CD8-positive, alpha-beta memory T cell (primary cell): ENCODE measurements around the gene GLA. TPM values are rescaled to one million over a fixed set of nuclear protein-coding genes. Genes with fewer than 3 reads are reported as not detected.

Experiments used
- CTCF ChIA-PET: fragments of 350-600 bp; sonication (Branson Sonifier 250); formaldehyde crosslinking; loops from one replicate; lab custom pipeline; 2021; ENCODE audit warnings: antibody characterized with exemption; lab: Charles Lee
- POLR2A ChIA-PET: fragments of 350-600 bp; sonication (Branson Sonifier 250); formaldehyde crosslinking; loops from one replicate; lab custom pipeline; 2021; ENCODE audit warnings: antibody characterized with exemption; lab: Charles Lee
- DNase-seq, 5 donors: peaks; one replicate each; pipeline versions ENCODE4 v3.0.0 to v3.0.0-alpha.2; 2020 to 2022; ENCODE audit warnings: mixed read lengths in 1 of 5
- H3K27ac ChIP-seq: one replicate; pipeline ENCODE4 v1.7.0; 2013; ENCODE audit warnings: low read depth, mild to moderate bottlenecking, low read length, moderate library complexity
- H3K27me3 ChIP-seq: 2 replicates; pipeline ENCODE4 v1.7.0; 2013; ENCODE audit warnings: low read length, mild to moderate bottlenecking; ENCODE audit not compliant: insufficient read depth, poor library complexity, severe bottlenecking
- H3K36me3 ChIP-seq: 2 replicates; pipeline ENCODE4 v1.7.0; 2013; ENCODE audit warnings: mild to moderate bottlenecking, low read length, moderate library complexity; ENCODE audit not compliant: insufficient read depth
- H3K4me1 ChIP-seq: 2 replicates; pipeline ENCODE4 v1.7.0; 2013; ENCODE audit warnings: mild to moderate bottlenecking, low read length, moderate library complexity; ENCODE audit not compliant: insufficient read depth
- H3K4me3 ChIP-seq: 2 replicates; pipeline ENCODE4 v1.7.0; 2013; ENCODE audit warnings: mild to moderate bottlenecking, low read length
- H3K9me3 ChIP-seq: 2 replicates; pipeline ENCODE4 v1.7.0; 2013; ENCODE audit warnings: mild to moderate bottlenecking, low read length
- H3K27ac Mint-ChIP-seq, 8 donors: one replicate each; pipeline ENCODE4 v1.8.0; 2020 to 2021; ENCODE audit warnings: mixed read lengths in 8 of 8, mild to moderate bottlenecking in 6 of 8, inconsistent platforms in 3 of 8, moderate library complexity in 3 of 8
- H3K27me3 Mint-ChIP-seq, 2 donors: one replicate each; pipeline ENCODE4 v1.8.0; 2020 to 2021; ENCODE audit warnings: mixed read lengths in 2 of 2, mild to moderate bottlenecking in 1 of 2, moderate library complexity in 1 of 2
- H3K36me3 Mint-ChIP-seq, 3 donors: one replicate each; pipeline ENCODE4 v1.8.0; 2020 to 2021; ENCODE audit warnings: mixed read lengths in 3 of 3, inconsistent platforms in 1 of 3, mild to moderate bottlenecking in 1 of 3
- H3K4me1 Mint-ChIP-seq, 3 donors: one replicate each; pipeline ENCODE4 v1.8.0; 2020 to 2021; ENCODE audit warnings: mixed read lengths in 3 of 3, inconsistent platforms in 1 of 3, mild to moderate bottlenecking in 1 of 3
- H3K4me3 Mint-ChIP-seq, 7 donors: one replicate each; pipeline ENCODE4 v1.8.0; 2020 to 2021; ENCODE audit warnings: mixed read lengths in 7 of 7, mild to moderate bottlenecking in 6 of 7, moderate library complexity in 4 of 7, inconsistent platforms in 2 of 7
- H3K9me3 Mint-ChIP-seq, 5 donors: one replicate each; pipeline ENCODE4 v1.8.0; 2020 to 2022; ENCODE audit warnings: mixed read lengths in 5 of 5, mild to moderate bottlenecking in 3 of 5, moderate library complexity in 2 of 5, inconsistent platforms in 1 of 5
- polyA plus RNA-seq: library from polyadenylated mRNA; unstranded; fragments of 300-500 nt; fragmentation: Illumina TruSeq; gene quantifications from one replicate; pipeline ENCODE4 v1.2.3, GENCODE V29; 2021
- total RNA-seq, 2 experiments: library from RNA; stranded (reverse); gene quantifications; one replicate each; pipeline ENCODE4 v1.2.3, GENCODE V29; 2021

Gene GLA
- total RNA-seq (10 to 100 TPM; 43.3 to 44.2 TPM), polyA plus RNA-seq (17.0 TPM)

DNA sequence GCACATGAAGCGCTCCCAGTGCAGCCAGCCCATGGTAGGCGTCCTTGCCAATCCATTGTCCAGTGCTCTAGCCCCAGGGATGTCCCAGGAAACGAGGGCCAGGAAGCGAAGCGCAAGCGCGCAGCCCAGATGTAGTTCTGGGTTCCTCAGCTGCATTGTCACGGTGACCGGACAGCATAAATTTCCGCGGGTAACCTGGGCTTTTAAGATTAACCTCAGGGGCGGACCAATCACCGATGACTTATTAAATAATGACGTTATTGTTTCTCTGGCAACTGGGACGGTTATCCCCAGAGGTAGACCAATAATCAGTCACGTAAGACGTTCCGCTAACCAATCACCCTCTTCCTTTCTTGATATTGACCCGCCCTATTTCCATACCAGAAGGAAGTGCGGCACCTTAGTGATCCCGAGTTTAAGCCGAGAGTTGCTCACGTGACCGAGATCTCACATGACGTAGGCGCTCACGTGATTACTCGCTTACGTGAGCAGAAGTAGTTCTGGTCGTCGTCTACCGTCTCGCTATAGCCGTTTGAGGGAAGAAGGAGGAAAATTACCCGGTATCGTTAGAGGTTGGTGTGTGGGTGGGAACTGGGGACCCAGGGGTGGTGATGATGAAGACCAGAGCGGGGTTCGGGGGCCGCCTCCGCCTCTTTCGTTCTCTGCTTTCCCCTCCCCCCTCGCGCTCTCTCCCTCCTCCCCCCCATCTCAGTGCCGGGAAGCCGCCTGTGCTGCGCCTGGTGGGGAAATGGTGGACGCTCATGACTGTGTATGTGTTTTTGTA lies at the start of gene GLA, which contains the start of gene HNRNPH2:
GLA (minus strand) TSS at position 178 of the 784 bp plus-strand sequence; CDS start at position 156, 22 bp downstream.
HNRNPH2 (plus strand) TSS at position 475 of the 784 bp plus-strand sequence. CDS start 3,767 bp downstream, outside the sequence.
- Mint-ChIP-seq H3K27ac (peak within 1 kb of the TSS; percentile 93 to 99 (median 99)), H3K9me3 (peaks cover 0 to 1% (median 0%) of the 10 kb centered on the region in 5 donors), H3K4me3 (peak within 1 kb of the TSS; percentile 90 to 99 (median 93)), H3K4me1 (peaks cover 30 to 54% (median 45%) of the 10 kb centered on the region in 3 donors), H3K27me3 (peaks cover 0 to 9% of the 10 kb centered on the region in 2 donors), H3K36me3 (peaks cover 0 to 29% (median 5%) of the 10 kb centered on the region in 3 donors)
- H3K27me3 ChIP-seq = no peaks in the 10 kb centered on the region
- no peaks in the 10 kb centered on the region for H3K9me3 ChIP-seq
- H3K36me3 ChIP-seq = peaks cover 6% of the 10 kb centered on the region
- ChIA-PET POLR2A (interaction anchor here (1.3 kb wide), 1 partner anchor 59 kb away, joined by 3 read pairs; the partner anchor contains the start of gene TIMM8A), CTCF (no interaction called here)
- peak within 1 kb of the TSS; percentile 95 for H3K4me3 ChIP-seq
- peak; percentile 76 to 94 (median 87) for DNase-seq
- H3K27ac ChIP-seq = peak within 1 kb of the TSS; percentile 95
- H3K4me1 ChIP-seq = peaks cover 21% of the 10 kb centered on the region

DNA sequence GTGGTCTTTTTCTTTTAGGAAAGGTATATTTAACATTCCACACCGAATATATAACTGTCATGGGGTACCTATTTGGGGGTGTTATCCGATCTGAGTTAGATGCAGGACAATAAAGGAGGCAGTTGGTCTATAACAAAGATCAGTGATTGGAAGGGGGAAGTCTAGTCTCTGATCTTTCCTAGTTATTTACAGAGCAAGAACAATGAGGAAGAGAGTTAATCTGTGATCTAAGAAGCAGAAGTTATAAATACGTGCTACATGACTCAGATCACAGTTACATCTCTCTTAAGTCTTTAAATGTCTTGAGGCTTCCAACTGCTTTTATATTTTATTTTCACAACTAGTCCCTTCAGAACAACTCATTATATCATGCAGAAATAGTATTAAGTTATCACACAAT lies 44.3 kb upstream of the GLA start:
- ChIA-PET POLR2A (no interaction called here), CTCF (no interaction called here)
- Mint-ChIP-seq H3K4me3 (no peak overlapping the region), H3K4me1 (no peaks in the 10 kb centered on the region), H3K9me3 (no peaks in the 10 kb centered on the region), H3K27me3 (peaks cover 0 to 3% of the 10 kb centered on the region in 2 donors), H3K36me3 (peaks cover 7 to 44% (median 16%) of the 10 kb centered on the region in 3 donors), H3K27ac (no peak overlapping the region)
- Histone ChIP-seq H3K9me3 (no peaks in the 10 kb centered on the region), H3K36me3 (no peaks in the 10 kb centered on the region), H3K27me3 (no peaks in the 10 kb centered on the region), H3K4me1 (no peaks in the 10 kb centered on the region), H3K27ac (no peak overlapping the region), H3K4me3 (no peak overlapping the region)
- no peak for DNase-seq

DNA sequence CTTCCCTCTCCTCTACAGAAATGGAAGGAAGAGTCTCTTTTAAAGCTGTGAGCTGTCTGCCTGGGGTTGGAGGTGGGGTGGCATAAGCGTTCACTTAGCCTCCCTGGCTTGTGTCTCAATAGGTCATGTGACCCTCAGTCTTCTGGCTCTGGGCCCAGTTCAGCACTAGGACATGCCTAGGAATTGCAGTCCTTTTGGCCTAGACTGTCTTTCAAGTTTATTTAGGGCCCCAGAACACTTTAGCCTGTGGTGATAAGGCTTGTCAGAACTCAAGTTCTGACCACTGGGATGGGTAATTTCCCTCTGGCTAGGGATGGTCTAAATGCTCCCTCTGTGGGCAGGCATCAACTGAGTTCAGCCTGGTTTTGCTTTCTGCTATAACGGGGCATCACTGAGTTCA lies 43.2 kb upstream of the GLA start:
- ChIA-PET CTCF (no interaction called here), POLR2A (no interaction called here)
- H3K36me3 ChIP-seq = no peaks in the 10 kb centered on the region
- Mint-ChIP-seq H3K9me3 (no peaks in the 10 kb centered on the region), H3K4me1 (no peaks in the 10 kb centered on the region), H3K4me3 (no peak overlapping the region), H3K36me3 (peaks cover 7 to 49% (median 16%) of the 10 kb centered on the region in 3 donors), H3K27me3 (peaks cover 0 to 3% of the 10 kb centered on the region in 2 donors), H3K27ac (no peak overlapping the region)
- H3K9me3 ChIP-seq = no peaks in the 10 kb centered on the region
- no peaks in the 10 kb centered on the region for H3K27me3 ChIP-seq
- no peak for DNase-seq
- H3K27ac ChIP-seq = no peak overlapping the region
- H3K4me3 ChIP-seq = no peak overlapping the region
- no peaks in the 10 kb centered on the region for H3K4me1 ChIP-seq

DNA sequence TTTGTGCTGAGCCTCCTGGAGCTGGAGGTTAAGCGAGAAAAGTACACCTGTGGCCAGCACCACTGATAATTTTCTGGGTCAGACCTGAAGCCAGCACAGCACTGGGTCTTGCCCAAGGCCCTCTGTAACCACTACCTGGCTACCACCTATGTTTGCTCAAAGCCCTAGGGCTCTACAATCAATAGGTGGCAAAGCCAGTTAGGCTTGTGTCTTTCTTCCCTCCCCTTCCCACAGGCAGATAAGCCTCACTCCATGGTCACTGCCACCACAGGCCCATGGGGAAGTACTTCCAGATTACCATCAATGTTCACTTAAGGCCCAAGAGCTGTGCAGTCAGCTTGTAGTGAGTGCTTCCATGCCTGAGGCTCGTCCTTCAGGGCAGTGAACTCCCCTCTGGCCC lies 42.4 kb upstream of the GLA start:
- peaks cover 0 to 3% of the 10 kb centered on the region in 2 donors for H3K27me3 Mint-ChIP-seq
- H3K4me3 ChIP-seq = no peak overlapping the region
- CTCF ChIA-PET = no interaction called here
- no peak overlapping the region for H3K27ac ChIP-seq
- no peaks in the 10 kb centered on the region for H3K27me3 ChIP-seq
- H3K9me3 Mint-ChIP-seq = no peaks in the 10 kb centered on the region
- H3K36me3 ChIP-seq = no peaks in the 10 kb centered on the region
- no peak overlapping the region for H3K4me3 Mint-ChIP-seq
- H3K4me1 ChIP-seq = no peaks in the 10 kb centered on the region
- peaks cover 7 to 50% (median 12%) of the 10 kb centered on the region in 3 donors for H3K36me3 Mint-ChIP-seq
- POLR2A ChIA-PET = no interaction called here
- no peak for DNase-seq
- no peaks in the 10 kb centered on the region for H3K9me3 ChIP-seq
- H3K4me1 Mint-ChIP-seq = no peaks in the 10 kb centered on the region
- H3K27ac Mint-ChIP-seq = no peak overlapping the region

DNA sequence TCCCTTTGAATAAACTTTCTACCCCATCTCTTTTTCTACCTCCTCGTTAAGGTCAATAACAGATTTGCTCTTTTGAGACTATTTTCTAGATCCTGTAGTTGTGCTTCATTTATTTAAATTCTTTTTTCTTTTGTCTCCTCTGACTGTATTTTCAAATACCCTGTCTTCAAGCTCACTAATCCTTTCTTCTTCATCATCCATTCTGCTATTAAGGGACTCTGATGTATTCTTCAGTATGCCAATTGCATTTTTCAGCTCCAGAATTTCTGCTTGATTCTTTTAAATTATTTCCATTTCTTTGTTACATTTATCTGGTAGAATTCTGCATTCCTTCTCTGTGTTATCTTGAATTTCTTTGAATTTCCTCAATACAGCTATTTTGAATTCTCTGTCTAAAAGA lies 41.6 kb upstream of the GLA start:
- no peaks in the 10 kb centered on the region for H3K9me3 Mint-ChIP-seq

DNA sequence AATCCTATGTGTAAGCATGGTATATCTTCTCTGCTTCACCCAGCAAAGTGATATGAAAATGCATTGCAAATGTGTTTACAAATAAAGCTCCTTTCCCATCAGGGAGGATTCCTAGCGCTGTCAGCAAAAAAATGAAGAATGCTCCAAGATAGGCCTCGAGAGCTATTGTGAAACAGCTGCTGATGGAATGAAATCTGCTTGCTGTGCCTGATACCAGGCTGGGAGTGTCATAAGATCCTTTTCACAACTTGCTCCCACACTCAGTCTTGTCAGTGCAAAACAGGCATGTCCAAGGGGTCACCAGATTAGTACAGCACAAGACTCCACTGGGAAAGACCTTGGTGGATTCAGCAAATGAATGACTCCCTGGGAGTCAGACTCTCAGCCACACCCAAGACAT lies 34.4 kb upstream of the GLA start:
- Mint-ChIP-seq H3K36me3 (peaks cover 8 to 53% (median 10%) of the 10 kb centered on the region in 3 donors), H3K9me3 (peaks cover 0 to 2% (median 0%) of the 10 kb centered on the region in 5 donors), H3K27ac (no peak overlapping the region), H3K4me1 (no peaks in the 10 kb centered on the region), H3K4me3 (no peak overlapping the region), H3K27me3 (peaks cover 0 to 3% of the 10 kb centered on the region in 2 donors)
- Histone ChIP-seq H3K4me1 (no peaks in the 10 kb centered on the region), H3K36me3 (no peaks in the 10 kb centered on the region), H3K9me3 (no peaks in the 10 kb centered on the region), H3K27me3 (no peaks in the 10 kb centered on the region), H3K27ac (no peak overlapping the region), H3K4me3 (no peak overlapping the region)
- POLR2A ChIA-PET = no interaction called here
- CTCF ChIA-PET = no interaction called here
- no peak for DNase-seq

More for the DNA sequence above, 41.6 kb upstream of the GLA start:
- Histone ChIP-seq H3K27ac (no peak overlapping the region), H3K4me3 (no peak overlapping the region), H3K4me1 (no peaks in the 10 kb centered on the region), H3K27me3 (no peaks in the 10 kb centered on the region), H3K9me3 (no peaks in the 10 kb centered on the region), H3K36me3 (no peaks in the 10 kb centered on the region)
- H3K36me3 Mint-ChIP-seq = peaks cover 6 to 48% (median 12%) of the 10 kb centered on the region in 3 donors
- no peak overlapping the region for H3K4me3 Mint-ChIP-seq
- ChIA-PET POLR2A (no interaction called here), CTCF (no interaction called here)
- DNase-seq = no peak
- peaks cover 0 to 3% of the 10 kb centered on the region in 2 donors for H3K27me3 Mint-ChIP-seq
- H3K27ac Mint-ChIP-seq = no peak overlapping the region
- no peaks in the 10 kb centered on the region for H3K4me1 Mint-ChIP-seq

DNA sequence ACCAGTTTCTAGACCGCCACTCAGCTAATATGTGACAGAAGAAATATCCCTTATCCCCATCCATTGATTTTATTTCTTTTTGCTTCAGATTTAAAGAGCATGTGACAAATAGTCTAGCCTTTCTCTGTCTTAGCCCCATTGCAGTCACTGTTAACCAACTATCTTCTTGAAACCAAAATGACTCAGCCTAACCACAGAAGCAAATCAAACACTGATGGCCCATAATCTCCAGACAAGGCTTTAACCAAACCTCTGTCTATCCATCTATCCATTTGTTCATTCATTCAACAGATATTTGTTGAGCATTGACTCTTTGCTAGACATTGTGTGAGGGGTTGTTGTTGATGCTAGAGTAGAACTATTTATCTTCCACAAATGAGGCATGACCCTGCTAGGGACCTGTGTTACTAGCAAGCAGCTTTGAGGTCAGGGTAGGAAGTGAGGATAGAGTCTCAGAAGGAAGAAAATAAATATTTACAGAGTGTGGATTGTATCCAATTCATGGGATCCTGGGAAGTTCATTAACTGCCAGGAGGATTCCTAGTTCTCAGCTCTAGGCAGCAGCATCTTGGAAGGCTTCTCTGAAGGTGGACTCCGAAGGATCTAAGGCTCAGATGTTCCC lies 22.8 kb upstream of the GLA start:
- peak overlapping the region in 1 of 8 donors; percentile 57 for H3K27ac Mint-ChIP-seq
- no peaks in the 10 kb centered on the region for H3K9me3 ChIP-seq
- H3K27me3 ChIP-seq = no peaks in the 10 kb centered on the region
- no peak overlapping the region for H3K4me3 ChIP-seq
- no peak overlapping the region for H3K4me3 Mint-ChIP-seq
- no peaks in the 10 kb centered on the region for H3K4me1 ChIP-seq
- H3K9me3 Mint-ChIP-seq = no peaks in the 10 kb centered on the region
- peaks cover 2 to 37% (median 18%) of the 10 kb centered on the region in 3 donors for H3K36me3 Mint-ChIP-seq
- peaks cover 0 to 2% of the 10 kb centered on the region in 2 donors for H3K27me3 Mint-ChIP-seq
- CTCF ChIA-PET = no interaction called here
- peaks cover 0 to 15% (median 8%) of the 10 kb centered on the region in 3 donors for H3K4me1 Mint-ChIP-seq
- DNase-seq = no peak
- no peaks in the 10 kb centered on the region for H3K36me3 ChIP-seq
- POLR2A ChIA-PET = interaction anchor here (0.8 kb wide), 1 partner anchor 502 kb away, joined by 3 read pairs; the partner anchor contains the start of gene ZMAT1
- no peak overlapping the region for H3K27ac ChIP-seq

DNA sequence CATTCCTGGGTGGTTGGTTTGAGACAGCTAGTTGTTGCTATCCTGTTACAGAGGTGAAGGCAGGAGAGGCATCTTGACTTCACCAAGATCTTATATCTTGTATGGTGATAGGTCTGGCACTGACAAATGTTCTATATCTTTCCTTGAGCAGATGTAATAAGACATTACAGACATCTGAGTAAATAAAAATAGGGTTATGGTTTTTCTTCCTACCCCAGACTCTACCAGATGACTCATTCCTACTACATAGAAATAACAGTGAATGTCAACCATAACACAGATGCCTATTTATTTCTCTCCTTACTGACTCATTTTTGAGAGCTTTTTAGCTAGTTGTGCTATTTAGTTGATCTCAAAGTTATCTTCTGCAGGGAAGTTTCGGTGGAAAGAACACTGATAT lies 22.2 kb upstream of the GLA start:
- H3K4me3 ChIP-seq = no peak overlapping the region
- CTCF ChIA-PET = no interaction called here
- Mint-ChIP-seq H3K4me3 (no peak overlapping the region), H3K36me3 (peaks cover 2 to 40% (median 18%) of the 10 kb centered on the region in 3 donors), H3K27me3 (peaks cover 0 to 2% of the 10 kb centered on the region in 2 donors), H3K4me1 (peaks cover 0 to 15% (median 8%) of the 10 kb centered on the region in 3 donors), H3K9me3 (no peaks in the 10 kb centered on the region), H3K27ac (peak overlapping the region in 2 of 8 donors; percentile 6 to 57)
- H3K27ac ChIP-seq = no peak overlapping the region
- no peaks in the 10 kb centered on the region for H3K27me3 ChIP-seq
- H3K36me3 ChIP-seq = no peaks in the 10 kb centered on the region
- no peak for DNase-seq
- no peaks in the 10 kb centered on the region for H3K9me3 ChIP-seq
- no peaks in the 10 kb centered on the region for H3K4me1 ChIP-seq
- POLR2A ChIA-PET = interaction anchor here (0.8 kb wide), 1 partner anchor 502 kb away, joined by 3 read pairs; the partner anchor contains the start of gene ZMAT1
